ENCODE results near the gene NRXN3.

GRCh38 chr14:78683981-78684380 lies 513.8 kb downstream of the NRXN3 start:
- no peak for TF ChIP-seq SP1 (IDR thresholded peaks at IDR 0.05)
- no peak for TF ChIP-seq CTBP1 (IDR thresholded peaks at IDR 0.05; ENCODE audit: borderline replicate concordance)
- no peak for TF ChIP-seq SUZ12 (IDR thresholded peaks at IDR 0.05)

All from HEK293T (cell line).